Naive thymus-derived CD4-positive, alpha-beta T cell (primary cell): ENCODE data around the gene FUZ. TPM values are rescaled to one million over a fixed set of nuclear protein-coding genes. Genes with fewer than 3 reads are reported as not detected.

Experiments
- ATAC-seq: fragments of 150-1000 bp; cut with Tn5 transposase; 2 replicates; pipeline ENCODE4 v1.10.0; 2021; ENCODE audit warnings: mild to moderate bottlenecking, moderate library complexity
- CTCF ChIA-PET: fragments of 350-600 bp; sonication (Branson Sonifier 250); formaldehyde crosslinking; loops from one replicate; lab custom pipeline; 2021; ENCODE audit warnings: antibody characterized with exemption; lab: Charles Lee
- POLR2A ChIA-PET: fragments of 350-600 bp; sonication (Branson Sonifier 250); formaldehyde crosslinking; loops from one replicate; lab custom pipeline; 2021; ENCODE audit warnings: antibody characterized with exemption, inconsistent platforms; lab: Charles Lee
- DNase-seq, 9 donors: peaks; one replicate each; pipeline versions ENCODE4 v3.0.0 to v3.0.0-alpha.2; 2020 to 2022; ENCODE audit warnings: mixed read lengths in 1 of 9
- H3K27ac ChIP-seq: one replicate; pipeline ENCODE4 v1.7.0; 2013; ENCODE audit warnings: mild to moderate bottlenecking, low read depth, low read length, moderate library complexity
- H3K27me3 ChIP-seq, 2 donors: one replicate each; pipeline ENCODE4 v1.7.0; 2013; ENCODE audit warnings: low read length in 2 of 2, mild to moderate bottlenecking in 2 of 2, moderate library complexity in 2 of 2; ENCODE audit not compliant: control insufficient read depth in 2 of 2, insufficient read depth in 2 of 2
- H3K36me3 ChIP-seq, 3 experiments: 1 replicate in 2 of 3; 2 replicates in 1 of 3; pipeline ENCODE4 v1.7.0; 2013; ENCODE audit warnings: low read length in 3 of 3, mild to moderate bottlenecking in 3 of 3, moderate library complexity in 1 of 3; ENCODE audit not compliant: insufficient read depth in 3 of 3, control insufficient read depth in 2 of 3
- H3K4me1 ChIP-seq, 2 donors: one replicate each; pipeline ENCODE4 v1.7.0; 2013; ENCODE audit warnings: low read length in 2 of 2, mild to moderate bottlenecking in 2 of 2, moderate library complexity in 1 of 2; ENCODE audit not compliant: control insufficient read depth in 2 of 2, insufficient read depth in 2 of 2
- H3K4me3 ChIP-seq: 2 replicates; pipeline ENCODE4 v1.7.0; 2013; ENCODE audit warnings: mild to moderate bottlenecking, low read length
- H3K9me3 ChIP-seq, 3 experiments: 1 replicate in 2 of 3; 2 replicates in 1 of 3; pipeline ENCODE4 v1.7.0; 2013; ENCODE audit warnings: low read length in 3 of 3; ENCODE audit not compliant: control insufficient read depth in 2 of 3
- H3K27ac Mint-ChIP-seq, 9 donors: one replicate each; pipeline ENCODE4 v1.8.0; 2020 to 2022; ENCODE audit warnings: mixed read lengths in 9 of 9, mild to moderate bottlenecking in 8 of 9, moderate library complexity in 5 of 9, inconsistent platforms in 2 of 9
- H3K27me3 Mint-ChIP-seq, 5 donors: one replicate each; pipeline ENCODE4 v1.8.0; 2021 to 2022; ENCODE audit warnings: mixed read lengths in 5 of 5, mild to moderate bottlenecking in 1 of 5
- H3K36me3 Mint-ChIP-seq, 5 donors: one replicate each; pipeline ENCODE4 v1.8.0; 2020 to 2022; ENCODE audit warnings: mixed read lengths in 5 of 5, mild to moderate bottlenecking in 3 of 5, inconsistent platforms in 1 of 5
- H3K4me1 Mint-ChIP-seq, 7 donors: one replicate each; pipeline ENCODE4 v1.8.0; 2020 to 2022; ENCODE audit warnings: mixed read lengths in 7 of 7, mild to moderate bottlenecking in 3 of 7, inconsistent platforms in 1 of 7
- H3K4me3 Mint-ChIP-seq, 10 donors: one replicate each; pipeline ENCODE4 v1.8.0; 2020 to 2022; ENCODE audit warnings: mild to moderate bottlenecking in 10 of 10, mixed read lengths in 10 of 10, moderate library complexity in 6 of 10, inconsistent platforms in 2 of 10
- H3K9me3 Mint-ChIP-seq, 11 donors: one replicate each; pipeline ENCODE4 v1.8.0; 2020 to 2022; ENCODE audit warnings: mixed read lengths in 11 of 11, mild to moderate bottlenecking in 4 of 11, inconsistent platforms in 1 of 11, moderate library complexity in 1 of 11
- intact Hi-C, 2 donors: fragments of 100-400 bp; cut with micrococcal nuclease; formaldehyde crosslinking; loops; one replicate each; pipeline ENCODE4 v1.15.1; 2023
- microRNA-seq: library from miRNA; unstranded; fragments of <30 nt; microRNA quantifications from one replicate; pipeline ENCODE4 v1.2.0, GENCODE V29; 2022; ENCODE audit warnings: borderline microRNAs expressed
- polyA plus RNA-seq, 2 donors: library from polyadenylated mRNA; unstranded; fragments of 300-500 nt; fragmentation: Illumina TruSeq; gene quantifications; one replicate each; pipeline ENCODE4 v1.2.3, GENCODE V29; 2021
- total RNA-seq, 6 experiments: library from RNA in 5 of 6; stranded (reverse) in 5 of 6; gene quantifications; 1 replicate in 5 of 6; 2 replicates in 1 of 6; pipeline ENCODE4 v1.2.3 and lab custom pipeline; 2021 to 2026

FUZ gene
- total and polyA plus RNA-seq, 7 experiments from 2014 or later = 3.8 to 28.4 (median 24.2) TPM

DNA sequence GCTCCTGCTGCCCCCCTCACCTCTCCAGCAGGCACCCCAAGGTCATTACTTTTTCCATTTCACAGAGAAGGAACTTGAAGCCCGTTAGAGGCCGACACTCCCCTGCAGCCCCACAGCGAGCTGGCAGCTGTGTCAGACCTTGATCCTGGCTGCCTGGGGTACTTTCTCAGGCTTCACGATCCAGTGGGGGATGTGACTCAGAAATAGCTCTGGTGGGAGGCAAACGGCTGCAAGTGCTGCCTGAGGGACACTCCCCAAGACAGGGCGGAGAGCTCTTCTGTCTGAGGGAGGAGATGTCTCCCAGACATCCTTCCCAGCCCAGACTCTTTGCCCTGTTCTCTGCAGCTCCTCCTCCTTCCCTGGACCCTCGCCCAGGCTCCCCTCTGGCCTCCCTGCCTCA, 54.8 kb downstream of the FUZ start:
- H3K9me3 Mint-ChIP-seq = peaks cover 0 to 24% (median 2%) of the 10 kb centered on the region in 11 donors
- peaks cover 0 to 6% (median 0%) of the 10 kb centered on the region in 5 donors for H3K27me3 Mint-ChIP-seq
- no peak overlapping the region for H3K27ac ChIP-seq
- no peak overlapping the region for H3K4me3 ChIP-seq
- CTCF ChIA-PET = interaction anchor here (0.7 kb wide), 1 partner anchor 10 kb away, joined by 4 read pairs; no protein-coding TSS in a partner anchor
- POLR2A ChIA-PET = interaction anchor here (0.6 to 0.7 kb wide), 2 partner anchors 54 to 1426 kb away, joined by 3 to 4 read pairs; no protein-coding TSS in a partner anchor
- H3K36me3 ChIP-seq = no peaks in the 10 kb centered on the region
- peaks cover 0 to 5% (median 0%) of the 10 kb centered on the region in 3 experiments for H3K9me3 ChIP-seq
- no peaks in the 10 kb centered on the region for H3K4me1 ChIP-seq
- peaks cover 0 to 12% (median 0%) of the 10 kb centered on the region in 5 donors for H3K36me3 Mint-ChIP-seq
- no peaks in the 10 kb centered on the region for H3K27me3 ChIP-seq
- H3K4me1 Mint-ChIP-seq = no peaks in the 10 kb centered on the region
- no peak overlapping the region for H3K4me3 Mint-ChIP-seq
- ATAC-seq (no peak), DNase-seq (no peak)
- intact Hi-C loops = no loop called here
- H3K27ac Mint-ChIP-seq = no peak overlapping the region

Small RNA genes within 50 kb of the gene (microRNA-seq; reads per million reads assigned to microRNA genes)
- gene MIR4749 (2.1 reads per million), gene MIR6799 (not detected), gene MIR6800 (not detected)

Other genes starting within 250 kb of the FUZ start
- 100 to 1,000 TPM; 222 to 267 (median 228) TPM for gene NOSIP, start 232.7 kb downstream of the FUZ start, total RNA-seq
- 1,000 to 10,000 TPM in 1 of 2 donors, 100 to 1,000 TPM in 1; 933 to 1,232 TPM for gene NOSIP, start 232.7 kb downstream of the FUZ start, polyA plus RNA-seq
- 1 to 10 TPM in 2 of 5 experiments, under 1 TPM in 3; 0.44 to 2.9 (median 0.58) TPM for gene PRRG2, start 232.0 kb downstream of the FUZ start, total RNA-seq
- under 1 TPM in 1 of 2 donors, not detected in 1; 0.30 TPM for gene PRRG2, start 232.0 kb downstream of the FUZ start, polyA plus RNA-seq
- gene PRR12, start 222.1 kb downstream of the FUZ start, total RNA-seq = 10 to 100 TPM; 45.6 to 69.4 (median 60.0) TPM
- gene PRR12, start 222.1 kb downstream of the FUZ start, polyA plus RNA-seq = under 1 TPM; 0.25 to 0.74 TPM
- gene RRAS, start 173.1 kb downstream of the FUZ start, total RNA-seq = 10 to 100 TPM; 11.0 to 18.6 (median 13.8) TPM
- gene RRAS, start 173.1 kb downstream of the FUZ start, polyA plus RNA-seq = 10 to 100 TPM; 31.8 to 37.0 TPM
- gene SCAF1, start 171.1 kb downstream of the FUZ start, total RNA-seq = 10 to 100 TPM; 35.0 to 74.9 (median 48.8) TPM
- 1 to 10 TPM; 1.4 to 3.7 TPM for gene SCAF1, start 171.1 kb downstream of the FUZ start, polyA plus RNA-seq
- 100 to 1,000 TPM; 176 to 346 (median 212) TPM for gene IRF3, start 147.4 kb downstream of the FUZ start, total RNA-seq
- gene IRF3, start 147.4 kb downstream of the FUZ start, polyA plus RNA-seq = 10 to 100 TPM; 55.5 to 80.7 TPM
- 10 to 100 TPM; 11.3 to 57.2 (median 22.6) TPM for gene BCL2L12, start 147.4 kb downstream of the FUZ start, total RNA-seq
- 10 to 100 TPM; 11.4 to 14.8 TPM for gene BCL2L12, start 147.4 kb downstream of the FUZ start, polyA plus RNA-seq
- 100 to 1,000 TPM in 1 of 5 experiments, 10 to 100 TPM in 4; 73.1 to 169 (median 95.3) TPM for gene PRMT1, start 136.0 kb downstream of the FUZ start, total RNA-seq
- gene PRMT1, start 136.0 kb downstream of the FUZ start, polyA plus RNA-seq = 100 to 1,000 TPM; 126 to 145 TPM
- gene ADM5, start 123.7 kb downstream of the FUZ start, total RNA-seq = 1 to 10 TPM; 2.8 to 7.5 (median 4.6) TPM
- under 1 TPM in 1 of 2 donors, not detected in 1; 0.34 TPM for gene ADM5, start 123.7 kb downstream of the FUZ start, polyA plus RNA-seq
- 1 to 10 TPM in 4 of 5 experiments, under 1 TPM in 1; 0.96 to 6.0 (median 1.5) TPM for gene CPT1C, start 122.2 kb downstream of the FUZ start, total RNA-seq
- 1 to 10 TPM in 1 of 2 donors, not detected in 1; 1.7 TPM for gene CPT1C, start 122.2 kb downstream of the FUZ start, polyA plus RNA-seq
- 1 to 10 TPM; 1.4 to 3.6 (median 2.8) TPM for gene TSKS, start 50.0 kb downstream of the FUZ start, total RNA-seq
- gene TSKS, start 50.0 kb downstream of the FUZ start, polyA plus RNA-seq = 1 to 10 TPM in 1 of 2 donors, under 1 TPM in 1; 0.51 to 1.1 TPM
- 10 to 100 TPM; 38.2 to 83.3 (median 56.7) TPM for gene AP2A1, start 46.3 kb downstream of the FUZ start, total RNA-seq
- gene AP2A1, start 46.3 kb downstream of the FUZ start, polyA plus RNA-seq = 1 to 10 TPM; 3.8 to 8.3 TPM
- 10 to 100 TPM; 36.8 to 75.2 (median 55.4) TPM for gene MED25, start 5.0 kb upstream of the FUZ start, total RNA-seq
- 10 to 100 TPM; 10.8 to 16.7 TPM for gene MED25, start 5.0 kb upstream of the FUZ start, polyA plus RNA-seq
- 100 to 1,000 TPM in 4 of 5 experiments, 10 to 100 TPM in 1; 92.8 to 170 (median 160) TPM for gene PTOV1, start 37.9 kb upstream of the FUZ start, total RNA-seq
- gene PTOV1, start 37.9 kb upstream of the FUZ start, polyA plus RNA-seq = 10 to 100 TPM; 49.0 to 68.6 TPM
- 100 to 1,000 TPM; 141 to 174 (median 154) TPM for gene PNKP, start 54.3 kb upstream of the FUZ start, total RNA-seq
- 10 to 100 TPM; 19.4 to 24.8 TPM for gene PNKP, start 54.3 kb upstream of the FUZ start, polyA plus RNA-seq
- gene AKT1S1, start 64.1 kb upstream of the FUZ start, total RNA-seq = 10 to 100 TPM; 15.9 to 25.7 (median 21.2) TPM
- gene AKT1S1, start 64.1 kb upstream of the FUZ start, polyA plus RNA-seq = 1 to 10 TPM; 4.7 to 5.8 TPM
- gene TBC1D17, start 64.4 kb upstream of the FUZ start, total RNA-seq = 100 to 1,000 TPM in 1 of 5 experiments, 10 to 100 TPM in 4; 42.9 to 106 (median 53.0) TPM
- gene TBC1D17, start 64.4 kb upstream of the FUZ start, polyA plus RNA-seq = 10 to 100 TPM; 11.6 to 22.2 TPM
- 1 to 10 TPM; 1.2 to 6.8 (median 1.9) TPM for gene IL4I1, start 83.6 kb upstream of the FUZ start, total RNA-seq
- not detected for gene IL4I1, start 83.6 kb upstream of the FUZ start, polyA plus RNA-seq
- 10 to 100 TPM in 3 of 5 experiments, 1 to 10 TPM in 2; 5.9 to 16.1 (median 14.9) TPM for gene ATF5, start 115.9 kb upstream of the FUZ start, total RNA-seq
- gene ATF5, start 115.9 kb upstream of the FUZ start, polyA plus RNA-seq = 1 to 10 TPM; 1.6 to 1.9 TPM
- gene NUP62, start 116.2 kb upstream of the FUZ start, total RNA-seq = 100 to 1,000 TPM in 1 of 5 experiments, 10 to 100 TPM in 4; 26.9 to 130 (median 52.4) TPM
- 10 to 100 TPM; 46.3 to 65.0 TPM for gene NUP62, start 116.2 kb upstream of the FUZ start, polyA plus RNA-seq
- 1 to 10 TPM in 1 of 5 experiments, under 1 TPM in 3, not detected in 1; 0.14 to 1.3 (median 0.39) TPM for gene SIGLEC11, start 147.9 kb upstream of the FUZ start, total RNA-seq
- not detected for gene SIGLEC11, start 147.9 kb upstream of the FUZ start, polyA plus RNA-seq
- 100 to 1,000 TPM in 2 of 5 experiments, 10 to 100 TPM in 3; 70.6 to 121 (median 84.7) TPM for gene VRK3, start 212.1 kb upstream of the FUZ start, total RNA-seq
- 10 to 100 TPM; 73.9 to 98.4 TPM for gene VRK3, start 212.1 kb upstream of the FUZ start, polyA plus RNA-seq
- gene ZNF473, start 212.7 kb upstream of the FUZ start, total RNA-seq = 10 to 100 TPM in 2 of 5 experiments, 1 to 10 TPM in 3; 6.3 to 13.9 (median 9.6) TPM
- 1 to 10 TPM; 2.8 to 7.5 TPM for gene ZNF473, start 212.7 kb upstream of the FUZ start, polyA plus RNA-seq